GM23338 (cell line): ENCODE measurements around the gene SAT1. TPM values are rescaled to one million over a fixed set of nuclear protein-coding genes. Genes with fewer than 3 reads are reported as not detected.

Experiments
- ATAC-seq: fragments of 200-7000 bp; cut with Tn5 transposase; 3 replicates; pipeline ENCODE4 v1.9.1; 2020
- DNase-seq: peaks from one replicate; pipeline ENCODE4 v3.0.0-alpha.2; 2015; ENCODE audit warnings: low spot score
- H2AFZ ChIP-seq: fragments of 200-600 bp; sonication (generic); 2 replicates; pipeline ENCODE4 v1.8.0; 2016; ENCODE audit warnings: antibody characterized with exemption, mild to moderate bottlenecking, moderate library complexity
- H3F3A ChIP-seq: fragments of 200-600 bp; sonication (generic); replicated peaks from 2 replicates; pipeline ENCODE4 v1.8.0; 2017; ENCODE audit warnings: antibody characterized with exemption, mixed run types, low read depth
- H3K27ac ChIP-seq: fragments of 200-600 bp; sonication (generic); 2 replicates; pipeline ENCODE4 v1.6.1; 2016; ENCODE audit warnings: low read depth
- H3K27me3 ChIP-seq: fragments of 200-600 bp; sonication (generic); 2 replicates; pipeline ENCODE4 v1.8.0; 2016; ENCODE audit warnings: mild to moderate bottlenecking, mixed run types, moderate library complexity; ENCODE audit not compliant: insufficient read depth
- H3K36me3 ChIP-seq: fragments of 200-600 bp; sonication (generic); 2 replicates; pipeline ENCODE4 v1.8.0; 2016; ENCODE audit warnings: mild to moderate bottlenecking; ENCODE audit not compliant: insufficient read depth
- H3K4me1 ChIP-seq: fragments of 200-600 bp; sonication (generic); 2 replicates; pipeline ENCODE4 v1.8.0; 2016; ENCODE audit warnings: mild to moderate bottlenecking, moderate library complexity; ENCODE audit not compliant: insufficient read depth
- H3K4me2 ChIP-seq: fragments of 200-600 bp; sonication (generic); 2 replicates; pipeline ENCODE4 v1.7.1; 2017; ENCODE audit warnings: mixed run types
- H3K4me3 ChIP-seq: fragments of 200-600 bp; sonication (generic); 2 replicates; pipeline ENCODE4 v1.6.1; 2016; ENCODE audit warnings: mixed run types
- H3K79me2 ChIP-seq: fragments of 200-600 bp; sonication (generic); replicated peaks from 2 replicates; pipeline ENCODE4 v1.8.0; 2017; ENCODE audit warnings: mild to moderate bottlenecking; ENCODE audit not compliant: insufficient read depth
- H3K9me2 ChIP-seq: fragments of 200-600 bp; sonication (generic); 2 replicates; pipeline ENCODE4 v1.8.0; 2017; ENCODE audit not compliant: insufficient read depth
- H4K20me1 ChIP-seq: fragments of 200-600 bp; sonication (generic); replicated peaks from 2 replicates; pipeline ENCODE4 v1.8.0; 2017; ENCODE audit warnings: mild to moderate bottlenecking; ENCODE audit not compliant: insufficient read depth
- H3K27ac Mint-ChIP-seq: 2 replicates; pipeline ENCODE4 v1.8.0; 2020; ENCODE audit warnings: inconsistent platforms, mild to moderate bottlenecking, moderate library complexity, mixed read lengths
- H3K27me3 Mint-ChIP-seq: 3 replicates; pipeline ENCODE4 v1.8.0; 2022; ENCODE audit warnings: low read depth, mild to moderate bottlenecking, moderate library complexity, mixed read lengths, inconsistent platforms; ENCODE audit not compliant: insufficient read depth, poor library complexity
- H3K36me3 Mint-ChIP-seq: 3 replicates; pipeline ENCODE4 v1.8.0; 2021; ENCODE audit warnings: low read depth, mild to moderate bottlenecking, inconsistent platforms, moderate library complexity, mixed read lengths
- H3K4me1 Mint-ChIP-seq: 3 replicates; pipeline ENCODE4 v1.8.0; 2020; ENCODE audit warnings: mild to moderate bottlenecking, inconsistent platforms, mixed read lengths
- H3K4me3 Mint-ChIP-seq: 3 replicates; pipeline ENCODE4 v1.8.0; 2021; ENCODE audit warnings: moderate library complexity, mild to moderate bottlenecking, inconsistent platforms, mixed read lengths
- H3K9me3 Mint-ChIP-seq: 3 replicates; pipeline ENCODE4 v1.8.0; 2020; ENCODE audit warnings: moderate library complexity, mild to moderate bottlenecking, inconsistent platforms, mixed read lengths
- CREB1 ChIP-seq: fragments of 250-450 bp; sonication (Bioruptor Pico); IDR thresholded peaks from 2 replicates; pipeline ENCODE4 v1.5.0; 2020; ENCODE audit warnings: low read depth, mild to moderate bottlenecking, moderate library complexity
- EZH2 ChIP-seq: fragments of 200-600 bp; sonication (generic); IDR thresholded peaks from one replicate; pipeline ENCODE4 v1.8.0; 2017; ENCODE audit warnings: antibody characterized with exemption, mild to moderate bottlenecking, low read depth; ENCODE audit not compliant: unreplicated experiment
- EZH2phosphoT487 ChIP-seq: fragments of 200-600 bp; sonication (generic); IDR thresholded peaks from one replicate; pipeline ENCODE4 v1.8.1; 2018; ENCODE audit warnings: antibody characterized with exemption; ENCODE audit not compliant: unreplicated experiment
- NANOG ChIP-seq: IDR thresholded peaks from 2 replicates; pipeline ENCODE4 v1.6.1; 2016; ENCODE audit warnings: antibody characterized with exemption, borderline replicate concordance
- POLR2AphosphoS5 ChIP-seq: IDR thresholded peaks from 2 replicates; pipeline ENCODE4 v1.6.1; 2016; ENCODE audit warnings: antibody characterized with exemption, low read depth
- STAT1 ChIP-seq: IDR thresholded peaks from one replicate; pipeline ENCODE4 v1.6.1; 2016; ENCODE audit warnings: antibody characterized with exemption; ENCODE audit not compliant: unreplicated experiment
- ZNF114 ChIP-seq: fragments of 250-450 bp; sonication (Bioruptor Pico); IDR thresholded peaks from 2 replicates; pipeline ENCODE4 v1.5.0; 2020; ENCODE audit warnings: mild to moderate bottlenecking, moderate library complexity
- ZNF331 ChIP-seq: fragments of 250-450 bp; sonication (Bioruptor Pico); IDR thresholded peaks from 2 replicates; pipeline ENCODE4 v1.5.0; 2020; ENCODE audit warnings: low read depth, mild to moderate bottlenecking, moderate library complexity
- polyA plus RNA-seq: library from polyadenylated mRNA; unstranded; fragments of >200 nt; fragmentation: Nextera tagmentation; extraction: Ambion mirVana; gene quantifications from 2 replicates; pipeline ENCODE4 v1.2.1, GENCODE V29; 2016
- total RNA-seq: library from RNA; depleted of rRNA; stranded (reverse); fragments of >200 nt; shearing (Covaris generic); gene quantifications from 2 replicates; pipeline ENCODE4 v1.2.3, GENCODE V29; 2014
- TF ChIP-seq, protein P1 (sequence below): IDR thresholded peaks from one replicate; pipeline ENCODE4 v1.6.1; 2018; ENCODE audit warnings: antibody characterized with exemption; ENCODE audit not compliant: unreplicated experiment
- TF ChIP-seq, protein P2 (sequence below): IDR thresholded peaks from 2 replicates; pipeline ENCODE4 v1.6.1; 2016; ENCODE audit warnings: antibody characterized with exemption
- TF ChIP-seq, protein P3 (sequence below): fragments of 250-450 bp; sonication (Bioruptor Pico); IDR thresholded peaks from 2 replicates; pipeline ENCODE4 v1.5.0; 2020; ENCODE audit warnings: mild to moderate bottlenecking, moderate library complexity

The SAT1 gene
- total and polyA plus RNA-seq, 2 experiments from 2014 or later = 44.1 to 101 TPM

DNA sequence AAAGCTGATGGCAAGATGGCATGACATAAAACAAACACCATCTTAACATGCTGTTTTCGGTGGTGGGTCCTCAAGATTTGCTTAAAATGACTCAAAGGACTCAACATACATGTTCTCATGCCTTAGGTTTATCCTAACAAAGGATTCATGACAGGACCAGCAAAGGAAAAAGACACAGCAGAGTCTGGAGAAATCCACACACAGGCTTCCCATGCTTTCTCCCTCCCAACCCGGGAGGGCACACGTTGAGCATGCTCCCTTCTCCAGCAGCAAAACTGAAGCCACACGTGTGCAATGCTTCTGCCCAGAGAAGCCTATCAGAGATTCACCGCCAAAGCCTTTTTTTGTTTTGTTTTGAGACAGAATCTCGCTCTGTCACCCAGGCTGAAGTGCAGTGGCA is 39.9 kb downstream of the SAT1 start:
- H3K79me2 ChIP-seq = no peaks in the 10 kb centered on the region
- no peaks in the 10 kb centered on the region for H3K36me3 ChIP-seq
- no peak overlapping the region for H3K4me3 Mint-ChIP-seq
- H3F3A ChIP-seq = no peaks in the 10 kb centered on the region
- TF ChIP-seq CREB1 (CRISPR knock-in tag) (no peak), ZNF114 (CRISPR knock-in tag) (no peak), ZNF331 (CRISPR knock-in tag) (no peak), POLR2AphosphoS5 (no peak), EZH2 (no peak), STAT1 (no peak), EZH2phosphoT487 (no peak), NANOG (no peak)
- TF ChIP-seq, protein P1, sequence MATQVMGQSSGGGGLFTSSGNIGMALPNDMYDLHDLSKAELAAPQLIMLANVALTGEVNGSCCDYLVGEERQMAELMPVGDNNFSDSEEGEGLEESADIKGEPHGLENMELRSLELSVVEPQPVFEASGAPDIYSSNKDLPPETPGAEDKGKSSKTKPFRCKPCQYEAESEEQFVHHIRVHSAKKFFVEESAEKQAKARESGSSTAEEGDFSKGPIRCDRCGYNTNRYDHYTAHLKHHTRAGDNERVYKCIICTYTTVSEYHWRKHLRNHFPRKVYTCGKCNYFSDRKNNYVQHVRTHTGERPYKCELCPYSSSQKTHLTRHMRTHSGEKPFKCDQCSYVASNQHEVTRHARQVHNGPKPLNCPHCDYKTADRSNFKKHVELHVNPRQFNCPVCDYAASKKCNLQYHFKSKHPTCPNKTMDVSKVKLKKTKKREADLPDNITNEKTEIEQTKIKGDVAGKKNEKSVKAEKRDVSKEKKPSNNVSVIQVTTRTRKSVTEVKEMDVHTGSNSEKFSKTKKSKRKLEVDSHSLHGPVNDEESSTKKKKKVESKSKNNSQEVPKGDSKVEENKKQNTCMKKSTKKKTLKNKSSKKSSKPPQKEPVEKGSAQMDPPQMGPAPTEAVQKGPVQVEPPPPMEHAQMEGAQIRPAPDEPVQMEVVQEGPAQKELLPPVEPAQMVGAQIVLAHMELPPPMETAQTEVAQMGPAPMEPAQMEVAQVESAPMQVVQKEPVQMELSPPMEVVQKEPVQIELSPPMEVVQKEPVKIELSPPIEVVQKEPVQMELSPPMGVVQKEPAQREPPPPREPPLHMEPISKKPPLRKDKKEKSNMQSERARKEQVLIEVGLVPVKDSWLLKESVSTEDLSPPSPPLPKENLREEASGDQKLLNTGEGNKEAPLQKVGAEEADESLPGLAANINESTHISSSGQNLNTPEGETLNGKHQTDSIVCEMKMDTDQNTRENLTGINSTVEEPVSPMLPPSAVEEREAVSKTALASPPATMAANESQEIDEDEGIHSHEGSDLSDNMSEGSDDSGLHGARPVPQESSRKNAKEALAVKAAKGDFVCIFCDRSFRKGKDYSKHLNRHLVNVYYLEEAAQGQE = no peak
- TF ChIP-seq, protein P2, sequence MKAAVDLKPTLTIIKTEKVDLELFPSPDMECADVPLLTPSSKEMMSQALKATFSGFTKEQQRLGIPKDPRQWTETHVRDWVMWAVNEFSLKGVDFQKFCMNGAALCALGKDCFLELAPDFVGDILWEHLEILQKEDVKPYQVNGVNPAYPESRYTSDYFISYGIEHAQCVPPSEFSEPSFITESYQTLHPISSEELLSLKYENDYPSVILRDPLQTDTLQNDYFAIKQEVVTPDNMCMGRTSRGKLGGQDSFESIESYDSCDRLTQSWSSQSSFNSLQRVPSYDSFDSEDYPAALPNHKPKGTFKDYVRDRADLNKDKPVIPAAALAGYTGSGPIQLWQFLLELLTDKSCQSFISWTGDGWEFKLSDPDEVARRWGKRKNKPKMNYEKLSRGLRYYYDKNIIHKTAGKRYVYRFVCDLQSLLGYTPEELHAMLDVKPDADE = no peak
- TF ChIP-seq, protein P3, sequence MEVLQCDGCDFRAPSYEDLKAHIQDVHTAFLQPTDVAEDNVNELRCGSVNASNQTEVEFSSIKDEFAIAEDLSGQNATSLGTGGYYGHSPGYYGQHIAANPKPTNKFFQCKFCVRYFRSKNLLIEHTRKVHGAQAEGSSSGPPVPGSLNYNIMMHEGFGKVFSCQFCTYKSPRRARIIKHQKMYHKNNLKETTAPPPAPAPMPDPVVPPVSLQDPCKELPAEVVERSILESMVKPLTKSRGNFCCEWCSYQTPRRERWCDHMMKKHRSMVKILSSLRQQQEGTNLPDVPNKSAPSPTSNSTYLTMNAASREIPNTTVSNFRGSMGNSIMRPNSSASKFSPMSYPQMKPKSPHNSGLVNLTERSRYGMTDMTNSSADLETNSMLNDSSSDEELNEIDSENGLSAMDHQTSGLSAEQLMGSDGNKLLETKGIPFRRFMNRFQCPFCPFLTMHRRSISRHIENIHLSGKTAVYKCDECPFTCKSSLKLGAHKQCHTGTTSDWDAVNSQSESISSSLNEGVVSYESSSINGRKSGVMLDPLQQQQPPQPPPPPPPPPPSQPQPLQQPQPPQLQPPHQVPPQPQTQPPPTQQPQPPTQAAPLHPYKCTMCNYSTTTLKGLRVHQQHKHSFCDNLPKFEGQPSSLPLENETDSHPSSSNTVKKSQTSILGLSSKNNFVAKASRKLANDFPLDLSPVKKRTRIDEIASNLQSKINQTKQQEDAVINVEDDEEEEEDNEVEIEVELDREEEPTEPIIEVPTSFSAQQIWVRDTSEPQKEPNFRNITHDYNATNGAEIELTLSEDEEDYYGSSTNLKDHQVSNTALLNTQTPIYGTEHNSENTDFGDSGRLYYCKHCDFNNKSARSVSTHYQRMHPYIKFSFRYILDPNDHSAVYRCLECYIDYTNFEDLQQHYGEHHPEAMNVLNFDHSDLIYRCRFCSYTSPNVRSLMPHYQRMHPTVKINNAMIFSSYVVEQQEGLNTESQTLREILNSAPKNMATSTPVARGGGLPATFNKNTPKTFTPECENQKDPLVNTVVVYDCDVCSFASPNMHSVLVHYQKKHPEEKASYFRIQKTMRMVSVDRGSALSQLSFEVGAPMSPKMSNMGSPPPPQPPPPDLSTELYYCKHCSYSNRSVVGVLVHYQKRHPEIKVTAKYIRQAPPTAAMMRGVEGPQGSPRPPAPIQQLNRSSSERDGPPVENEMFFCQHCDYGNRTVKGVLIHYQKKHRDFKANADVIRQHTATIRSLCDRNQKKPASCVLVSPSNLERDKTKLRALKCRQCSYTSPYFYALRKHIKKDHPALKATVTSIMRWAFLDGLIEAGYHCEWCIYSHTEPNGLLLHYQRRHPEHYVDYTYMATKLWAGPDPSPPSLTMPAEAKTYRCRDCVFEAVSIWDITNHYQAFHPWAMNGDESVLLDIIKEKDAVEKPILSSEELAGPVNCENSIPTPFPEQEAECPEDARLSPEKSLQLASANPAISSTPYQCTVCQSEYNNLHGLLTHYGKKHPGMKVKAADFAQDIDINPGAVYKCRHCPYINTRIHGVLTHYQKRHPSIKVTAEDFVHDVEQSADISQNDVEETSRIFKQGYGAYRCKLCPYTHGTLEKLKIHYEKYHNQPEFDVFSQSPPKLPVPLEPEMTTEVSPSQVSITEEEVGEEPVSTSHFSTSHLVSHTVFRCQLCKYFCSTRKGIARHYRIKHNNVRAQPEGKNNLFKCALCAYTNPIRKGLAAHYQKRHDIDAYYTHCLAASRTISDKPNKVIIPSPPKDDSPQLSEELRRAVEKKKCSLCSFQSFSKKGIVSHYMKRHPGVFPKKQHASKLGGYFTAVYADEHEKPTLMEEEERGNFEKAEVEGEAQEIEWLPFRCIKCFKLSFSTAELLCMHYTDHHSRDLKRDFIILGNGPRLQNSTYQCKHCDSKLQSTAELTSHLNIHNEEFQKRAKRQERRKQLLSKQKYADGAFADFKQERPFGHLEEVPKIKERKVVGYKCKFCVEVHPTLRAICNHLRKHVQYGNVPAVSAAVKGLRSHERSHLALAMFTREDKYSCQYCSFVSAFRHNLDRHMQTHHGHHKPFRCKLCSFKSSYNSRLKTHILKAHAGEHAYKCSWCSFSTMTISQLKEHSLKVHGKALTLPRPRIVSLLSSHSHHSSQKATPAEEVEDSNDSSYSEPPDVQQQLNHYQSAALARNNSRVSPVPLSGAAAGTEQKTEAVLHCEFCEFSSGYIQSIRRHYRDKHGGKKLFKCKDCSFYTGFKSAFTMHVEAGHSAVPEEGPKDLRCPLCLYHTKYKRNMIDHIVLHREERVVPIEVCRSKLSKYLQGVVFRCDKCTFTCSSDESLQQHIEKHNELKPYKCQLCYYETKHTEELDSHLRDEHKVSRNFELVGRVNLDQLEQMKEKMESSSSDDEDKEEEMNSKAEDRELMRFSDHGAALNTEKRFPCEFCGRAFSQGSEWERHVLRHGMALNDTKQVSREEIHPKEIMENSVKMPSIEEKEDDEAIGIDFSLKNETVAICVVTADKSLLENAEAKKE = no peak
- no peaks in the 10 kb centered on the region for H4K20me1 ChIP-seq
- H3K36me3 Mint-ChIP-seq = no peaks in the 10 kb centered on the region
- no peak overlapping the region for H3K27ac ChIP-seq
- no peak overlapping the region for H3K4me2 ChIP-seq
- no peak overlapping the region for H2AFZ ChIP-seq
- no peaks in the 10 kb centered on the region for H3K4me1 ChIP-seq
- peaks cover under 1% of the 10 kb centered on the region; the same call in 2 of the 3 replicates for H3K4me1 Mint-ChIP-seq
- no peak for DNase-seq
- H3K4me3 ChIP-seq = no peak overlapping the region
- H3K27me3 Mint-ChIP-seq = no peaks in the 10 kb centered on the region
- H3K9me2 ChIP-seq = no peaks in the 10 kb centered on the region
- ATAC-seq = no peak
- no peaks in the 10 kb centered on the region for H3K27me3 ChIP-seq
- no peaks in the 10 kb centered on the region for H3K9me3 Mint-ChIP-seq
- H3K27ac Mint-ChIP-seq = no peak overlapping the region
